ENCODE data around the gene PCSK9.

Gene PCSK9

DNA sequence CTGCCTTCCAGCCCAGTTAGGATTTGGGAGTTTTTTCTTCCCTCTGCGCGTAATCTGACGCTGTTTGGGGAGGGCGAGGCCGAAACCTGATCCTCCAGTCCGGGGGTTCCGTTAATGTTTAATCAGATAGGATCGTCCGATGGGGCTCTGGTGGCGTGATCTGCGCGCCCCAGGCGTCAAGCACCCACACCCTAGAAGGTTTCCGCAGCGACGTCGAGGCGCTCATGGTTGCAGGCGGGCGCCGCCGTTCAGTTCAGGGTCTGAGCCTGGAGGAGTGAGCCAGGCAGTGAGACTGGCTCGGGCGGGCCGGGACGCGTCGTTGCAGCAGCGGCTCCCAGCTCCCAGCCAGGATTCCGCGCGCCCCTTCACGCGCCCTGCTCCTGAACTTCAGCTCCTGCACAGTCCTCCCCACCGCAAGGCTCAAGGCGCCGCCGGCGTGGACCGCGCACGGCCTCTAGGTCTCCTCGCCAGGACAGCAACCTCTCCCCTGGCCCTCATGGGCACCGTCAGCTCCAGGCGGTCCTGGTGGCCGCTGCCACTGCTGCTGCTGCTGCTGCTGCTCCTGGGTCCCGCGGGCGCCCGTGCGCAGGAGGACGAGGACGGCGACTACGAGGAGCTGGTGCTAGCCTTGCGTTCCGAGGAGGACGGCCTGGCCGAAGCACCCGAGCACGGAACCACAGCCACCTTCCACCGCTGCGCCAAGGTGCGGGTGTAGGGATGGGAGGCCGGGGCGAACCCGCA is at the start of gene PCSK9:
PCSK9 (plus strand) TSS at position 207 of the 741 bp plus-strand sequence; CDS start at position 497, 290 bp downstream.
- no peak for DNase-seq

GRCh38 chr1:54989968-54990810 is 49.2 kb upstream of the PCSK9 start:
- no peak for DNase-seq

DNA sequence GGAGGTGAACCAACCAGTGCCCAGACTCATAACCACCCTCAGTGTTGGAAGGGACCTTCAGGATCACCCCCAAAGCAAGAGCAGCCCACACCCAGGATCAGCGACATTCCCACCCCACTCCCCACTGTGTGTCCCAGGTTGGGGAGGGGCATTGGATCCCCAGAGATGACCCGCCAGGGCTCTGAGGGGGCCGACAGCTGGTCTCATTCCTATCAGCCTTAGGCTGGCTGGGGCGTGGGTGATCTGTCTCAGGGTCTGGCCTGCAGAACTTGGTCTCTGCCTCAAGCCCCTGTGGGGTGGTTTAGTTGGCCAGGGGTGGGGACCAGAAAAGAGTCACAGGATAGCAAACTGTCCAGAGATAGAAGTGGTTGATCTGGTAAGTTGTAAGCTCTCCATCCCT is 48.4 kb upstream of the PCSK9 start:
- no peak for DNase-seq

- no peak for DNase-seq
Observed at GRCh38 chr1:54991939-54992338, 47.4 kb upstream of the PCSK9 start.

GRCh38 chr1:54993140-54993539 is 46.2 kb upstream of the PCSK9 start:
- DNase-seq, result no peak

DNA sequence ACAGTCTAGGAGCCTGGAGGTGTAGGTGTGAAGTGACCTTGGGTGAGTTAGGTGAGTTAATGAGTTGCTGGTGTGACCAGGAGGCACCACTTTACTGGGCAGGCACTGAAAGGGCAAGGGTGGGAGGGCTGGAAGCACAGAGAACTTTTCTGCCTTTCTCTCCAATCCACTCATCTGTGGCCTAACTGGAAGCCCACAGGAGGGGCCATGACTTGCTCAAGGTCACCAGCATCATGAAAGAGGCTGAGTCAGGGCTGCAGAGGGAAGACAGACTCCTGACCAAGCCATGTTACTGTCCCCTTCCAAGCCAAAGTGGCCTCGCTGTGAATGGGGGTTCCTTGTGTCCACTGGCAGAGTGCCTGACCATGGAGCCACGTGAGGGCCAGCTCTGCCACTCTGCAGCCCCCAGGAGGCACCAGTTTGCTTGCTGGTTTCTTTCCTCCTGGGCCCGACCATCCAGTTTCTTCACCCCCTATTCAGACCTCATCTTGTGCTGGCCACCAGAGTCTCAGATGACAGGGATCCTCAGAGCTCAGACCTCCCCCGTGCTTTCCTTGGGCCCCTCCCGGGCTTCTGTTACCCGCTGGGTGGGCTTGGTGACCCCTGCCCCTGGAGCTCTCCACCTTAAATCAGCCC is 44.9 kb upstream of the PCSK9 start:
- DNase-seq, result no peak

GRCh38 chr1:54995013-54995760 is 44.2 kb upstream of the PCSK9 start:
- no peak for DNase-seq

- DNase-seq, result peak; percentile 42
Observed at GRCh38 chr1:54995835-54996234, 43.5 kb upstream of the PCSK9 start.

DNA sequence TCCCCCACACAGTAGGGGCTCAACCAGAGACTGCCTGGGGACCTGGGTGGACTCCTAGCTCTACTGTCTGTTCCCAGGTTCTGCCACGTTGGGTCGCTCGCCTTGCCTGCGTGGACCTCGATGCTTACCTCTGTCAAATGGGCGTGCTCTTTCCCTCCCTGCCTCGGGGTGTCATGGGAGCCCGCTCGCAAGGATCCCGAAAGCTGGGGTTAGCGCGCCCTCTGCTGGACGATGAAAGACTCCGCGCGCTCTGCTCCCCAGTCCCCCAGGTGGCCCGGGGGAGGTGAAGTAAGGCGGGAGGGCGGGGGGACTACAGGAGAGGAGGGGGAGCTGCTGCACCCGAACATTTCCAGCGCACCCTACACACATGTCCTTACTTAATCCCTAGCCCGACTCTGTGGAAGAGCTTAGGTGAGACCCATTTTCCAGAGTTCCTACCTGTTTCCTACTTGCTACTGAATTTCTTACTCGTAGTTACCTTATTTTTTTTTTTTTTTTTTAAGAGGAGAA is 42.9 kb upstream of the PCSK9 start:
- peak; percentile 76 for DNase-seq

DNA sequence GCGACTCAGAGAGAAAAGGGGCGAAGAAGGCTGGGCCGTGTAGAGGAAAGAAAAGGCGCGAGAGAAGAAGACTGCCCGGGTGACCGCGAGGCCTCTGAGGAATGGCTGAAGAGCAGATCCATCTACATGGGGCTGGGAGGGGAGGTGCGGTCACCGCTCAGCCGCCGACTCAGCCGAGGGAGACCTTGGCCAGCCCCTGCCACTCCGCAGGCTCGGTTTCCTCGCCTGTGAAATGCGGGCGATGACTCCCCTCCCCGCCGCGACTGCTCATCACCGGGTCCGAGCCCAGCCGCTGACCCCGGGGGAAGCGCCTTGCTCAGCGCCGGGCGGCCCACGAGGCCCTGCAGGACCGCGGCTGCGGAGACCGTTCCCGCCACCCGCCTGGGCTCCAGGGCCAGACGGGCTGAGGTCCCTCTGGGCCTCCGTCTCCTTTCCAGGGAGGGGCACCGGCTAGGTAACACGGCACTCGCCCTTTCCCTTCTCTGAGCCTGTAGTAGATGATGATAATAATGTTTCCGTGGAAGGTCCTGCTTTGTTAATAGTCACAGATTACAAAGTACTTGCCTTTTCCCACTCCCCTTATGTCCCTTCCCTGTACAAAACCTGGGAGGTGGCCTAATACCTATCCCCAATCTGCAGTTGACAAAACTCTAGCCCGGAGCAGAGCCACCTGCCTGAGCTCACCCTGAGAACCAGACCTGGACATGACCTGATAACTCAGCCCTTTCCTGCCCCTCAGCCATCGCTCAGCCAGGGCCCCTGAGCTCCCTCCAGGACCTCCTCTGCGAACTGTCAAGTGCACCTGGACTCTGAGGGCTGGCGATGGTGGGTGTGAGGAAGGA is 42.3 kb upstream of the PCSK9 start:
- no peak for DNase-seq

DNA sequence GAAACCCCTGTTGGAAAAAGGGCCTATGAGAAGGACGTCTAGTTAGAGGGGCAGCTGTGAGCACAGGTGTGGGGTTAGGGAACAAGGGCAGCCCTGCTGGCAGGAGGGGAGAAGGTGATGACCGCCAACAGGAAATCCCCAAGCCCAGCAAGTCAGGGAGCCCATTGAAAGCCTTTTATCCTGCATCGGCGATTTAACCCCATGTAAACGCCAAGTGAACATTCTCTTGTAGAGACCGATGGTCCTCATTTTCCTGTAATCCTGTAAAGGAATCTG is 41.7 kb upstream of the PCSK9 start:
- no peak for DNase-seq

- DNase-seq, result no peak
Observed at GRCh38 chr1:54998100-54998499, 41.2 kb upstream of the PCSK9 start.

DNA sequence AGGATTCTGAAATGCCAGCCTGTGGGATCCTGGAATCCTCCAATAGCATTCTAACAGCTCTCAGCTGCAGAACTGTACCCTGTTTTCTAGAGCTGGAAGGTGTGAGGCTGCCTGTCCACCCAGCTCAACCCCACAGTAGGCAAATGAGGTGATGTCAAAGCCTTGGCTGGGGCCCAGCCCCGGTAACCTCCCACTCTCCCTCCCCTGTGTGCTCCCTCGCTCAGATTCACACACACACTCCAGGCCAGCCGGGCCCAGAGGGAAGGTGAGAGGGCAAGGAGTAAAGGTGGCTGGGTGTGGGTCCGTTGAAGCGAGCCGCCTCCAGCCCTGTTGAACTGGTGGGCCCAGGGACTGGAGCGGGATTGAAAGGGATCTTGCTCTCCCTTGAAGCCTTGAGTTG is 40.7 kb upstream of the PCSK9 start, which contains the start of gene BSND:
BSND (plus strand) TSS at position 257 of the 400 bp plus-strand sequence. CDS start 254 bp downstream, outside the sequence.
- no peak for DNase-seq

DNA sequence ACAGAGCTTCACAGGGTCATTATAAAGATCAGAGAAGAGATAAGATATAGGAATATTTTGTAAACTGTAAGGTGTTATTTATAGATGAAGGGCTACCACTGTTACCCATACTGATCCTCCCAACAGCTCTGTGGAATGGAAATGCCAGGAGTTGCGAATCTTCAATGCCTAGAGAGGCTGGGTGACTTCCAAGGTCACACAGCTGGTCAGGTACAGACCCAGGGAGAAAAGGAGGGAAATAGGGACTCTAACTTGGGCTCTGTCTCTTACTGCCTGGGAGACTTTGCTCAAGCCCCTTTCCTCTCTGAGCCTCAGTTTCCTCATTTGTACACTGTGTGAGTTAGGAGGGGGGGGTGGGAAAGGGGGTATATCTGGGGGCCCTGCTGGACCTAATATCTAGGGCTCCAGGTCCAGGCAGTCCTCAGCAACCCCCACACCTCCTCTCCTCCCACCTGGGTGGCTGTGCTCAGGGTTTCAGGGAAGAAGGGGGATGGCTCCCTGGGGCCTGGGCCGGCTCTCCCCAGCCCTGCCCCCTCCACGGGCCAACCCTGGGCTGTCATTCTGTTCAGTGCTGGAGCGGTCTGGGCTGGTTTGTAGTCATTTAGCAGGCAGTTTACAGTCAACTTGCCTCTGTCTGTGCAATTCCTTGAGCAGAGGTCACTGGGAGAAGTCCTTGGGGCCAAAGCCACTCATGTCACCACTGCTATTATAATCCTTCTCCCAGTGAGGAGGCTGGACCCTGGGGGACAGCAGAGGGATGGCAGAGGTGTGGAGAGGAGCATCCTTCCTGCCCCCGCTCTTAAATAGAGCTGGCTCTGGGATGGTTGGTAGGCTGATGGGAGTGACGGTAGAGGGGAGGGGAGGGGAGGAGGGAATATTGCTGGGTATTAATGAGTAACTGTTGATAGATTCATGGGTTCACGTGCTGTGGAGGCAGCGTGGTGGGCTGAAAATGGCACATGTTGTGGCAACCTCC is 39.0 kb upstream of the PCSK9 start:
- no peak for DNase-seq

DNA sequence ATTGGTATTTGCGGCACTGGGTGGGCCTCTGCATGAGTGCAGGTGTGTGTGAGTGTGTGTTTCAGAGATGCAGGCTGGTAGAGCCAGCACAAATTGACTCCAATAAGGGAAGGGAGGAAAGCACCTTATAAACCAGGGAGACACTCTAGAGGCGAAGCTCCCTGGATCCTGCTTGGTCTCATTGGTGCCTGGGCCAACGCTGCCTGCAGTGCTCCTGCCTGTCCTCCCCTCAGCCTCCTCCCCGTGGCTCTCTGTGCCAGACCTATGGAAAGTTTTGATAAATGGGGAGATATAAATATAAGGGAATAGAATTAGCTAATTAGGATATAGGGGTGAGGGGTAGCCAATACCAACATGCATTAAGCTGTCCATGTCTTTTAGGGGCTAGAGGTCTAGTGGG is 38.0 kb upstream of the PCSK9 start:
- no peak for DNase-seq

DNA sequence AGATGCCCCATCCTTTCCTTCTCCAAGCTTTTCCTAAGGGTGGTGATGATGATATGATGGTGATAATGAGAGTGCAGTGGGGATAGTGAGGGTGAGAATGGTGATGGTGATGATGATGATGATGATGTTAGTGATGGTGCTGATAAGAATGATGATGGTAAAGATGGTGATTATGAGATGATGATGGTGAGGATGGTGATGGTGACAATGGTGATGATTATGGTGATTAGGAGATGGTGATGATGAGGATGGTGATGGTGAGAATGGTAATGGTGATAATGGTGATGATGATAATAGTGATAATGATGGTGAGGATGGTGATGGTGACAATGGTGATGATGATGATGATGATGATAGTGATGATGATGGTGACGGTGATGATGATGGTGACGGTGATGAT is 36.7 kb upstream of the PCSK9 start:
- DNase-seq, result no peak

- DNase-seq, result no peak
Observed at GRCh38 chr1:55005351-55006140, 33.8 kb upstream of the PCSK9 start.

DNA sequence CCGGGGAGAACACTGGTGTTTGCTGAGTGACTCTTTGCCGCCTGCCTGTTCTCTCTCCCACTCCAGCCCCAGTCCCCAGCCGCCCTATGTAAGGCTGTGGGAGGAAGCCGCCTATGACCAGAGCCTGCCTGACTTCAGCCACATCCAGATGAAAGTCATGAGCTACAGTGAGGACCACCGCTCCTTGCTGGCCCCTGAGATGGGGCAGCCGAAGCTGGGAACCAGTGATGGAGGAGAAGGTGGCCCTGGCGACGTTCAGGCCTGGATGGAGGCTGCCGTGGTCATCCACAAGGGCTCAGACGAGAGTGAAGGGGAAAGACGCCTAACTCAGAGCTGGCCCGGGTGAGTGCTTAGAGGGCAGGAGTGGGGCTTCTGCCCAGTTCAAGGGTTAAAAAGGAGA is 32.4 kb upstream of the PCSK9 start:
- DNase-seq, result no peak

GRCh38 chr1:55007625-55008024 is 31.7 kb upstream of the PCSK9 start:
- DNase-seq, result no peak

All from CD4-positive, alpha-beta T cell treated with Interleukin-6 for 4 hours (primary cell).